NCI-H748 (cell line): Measurements from ENCODE around the gene KRTAP6-3.

ENCODE experiments used
- DNase-seq: peaks from one replicate; lab custom pipeline; 2025; ENCODE audit not compliant: unreplicated experiment; lab: John Stamatoyannopoulos, UW

The KRTAP6-3 gene, protein sequence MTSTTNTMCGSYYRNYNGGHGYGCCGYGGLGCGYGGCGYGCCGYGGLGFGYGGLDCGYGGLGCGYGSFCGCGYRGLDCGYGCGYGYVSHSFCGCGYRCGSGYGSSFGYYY

DNA sequence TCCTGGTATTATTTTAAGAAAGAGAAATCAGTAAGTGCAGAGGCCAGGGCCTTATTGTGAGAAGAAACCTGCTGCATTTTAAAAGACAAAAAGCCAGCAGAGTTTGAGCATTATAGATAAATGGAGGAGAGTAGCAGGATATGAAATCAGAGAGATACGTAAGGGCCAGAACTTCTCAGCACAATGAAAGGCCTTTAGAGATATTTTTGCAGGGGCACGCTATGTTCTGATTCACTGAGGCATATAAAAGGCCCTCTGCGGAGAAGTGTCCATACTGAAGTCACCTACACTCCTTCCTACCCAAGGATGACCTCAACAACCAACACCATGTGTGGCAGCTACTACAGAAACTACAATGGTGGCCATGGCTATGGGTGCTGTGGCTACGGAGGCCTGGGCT is at the start of gene KRTAP6-3:
Gene KRTAP6-3, plus strand, starts transcription at position 301 of the 400 bp plus-strand sequence. Its CDS starts 6 bp downstream, at position 307.
- no peak for DNase-seq

DNA sequence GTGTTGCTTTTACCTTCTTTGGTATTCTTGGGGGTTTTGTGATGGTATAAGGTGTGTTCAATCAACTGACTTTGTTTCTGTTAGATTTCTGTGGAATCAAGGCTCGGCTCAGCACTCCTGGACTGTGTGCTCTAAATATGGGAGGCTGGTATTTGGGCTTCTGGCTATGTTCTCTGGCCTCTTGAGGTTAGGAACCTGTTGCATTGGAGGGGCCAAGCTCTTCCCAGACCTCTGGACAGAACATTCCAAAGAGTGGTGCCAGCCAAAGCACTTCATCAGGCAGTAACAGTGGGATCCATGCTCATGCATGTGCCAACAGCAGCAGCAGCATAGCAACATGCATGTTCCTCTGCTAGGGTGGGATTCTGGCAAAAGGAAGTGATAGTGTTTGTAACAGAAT is 39.5 kb upstream of the KRTAP6-3 start:
- DNase-seq: no peak

DNA sequence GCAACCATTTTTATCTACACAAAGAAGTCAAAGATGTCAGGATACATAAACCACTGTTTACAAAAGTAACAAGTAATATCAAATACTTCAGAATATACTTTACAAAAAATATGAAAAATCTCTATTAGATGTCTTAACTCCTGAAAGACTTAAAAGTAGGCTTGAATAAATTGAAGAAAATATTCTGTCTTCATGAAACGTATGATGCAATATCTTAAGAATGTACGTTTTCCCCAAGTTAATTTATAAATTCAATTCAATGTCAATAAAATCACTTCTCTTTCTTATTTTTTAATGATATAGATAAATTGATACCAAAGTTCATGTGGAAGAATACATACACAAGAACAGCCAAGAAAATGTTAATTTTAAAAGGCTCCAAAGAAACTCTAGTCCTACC is 37.1 kb upstream of the KRTAP6-3 start:
- no peak for DNase-seq

DNA sequence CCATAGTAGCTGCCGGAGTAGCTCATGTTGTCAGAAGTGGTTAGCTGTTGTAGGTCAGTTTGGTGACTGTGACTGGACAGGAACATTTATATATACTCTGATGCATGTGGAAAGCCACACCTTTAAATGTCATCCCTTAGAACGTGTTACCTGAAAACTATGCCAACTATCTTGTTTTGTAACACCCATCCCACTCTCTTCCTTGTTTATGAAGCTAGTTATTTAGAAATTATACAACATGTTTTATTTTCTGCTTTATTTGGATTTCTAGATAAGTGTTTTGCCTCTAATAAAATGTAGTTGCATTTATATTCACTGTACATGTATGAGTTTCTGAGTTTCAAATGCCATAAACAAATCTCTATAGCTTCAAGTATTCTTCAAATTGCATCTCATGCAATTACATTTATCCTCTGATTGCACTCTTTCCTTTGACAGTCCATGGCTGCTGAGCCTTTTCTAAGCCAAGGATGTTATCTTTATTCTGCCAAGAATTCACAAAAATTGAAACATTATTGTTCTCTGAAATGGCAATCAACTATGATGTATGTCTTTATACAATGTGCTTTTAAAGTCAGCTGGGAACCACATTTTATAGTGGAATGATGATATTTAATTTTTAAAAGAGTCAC is 30.9 kb upstream of the KRTAP6-3 start, which contains the start of gene KRTAP19-7:
Gene KRTAP19-7, minus strand, starts transcription at position 51 of the 632 bp plus-strand sequence. Its CDS starts 25 bp downstream, at position 26.
- no peak for DNase-seq

DNA sequence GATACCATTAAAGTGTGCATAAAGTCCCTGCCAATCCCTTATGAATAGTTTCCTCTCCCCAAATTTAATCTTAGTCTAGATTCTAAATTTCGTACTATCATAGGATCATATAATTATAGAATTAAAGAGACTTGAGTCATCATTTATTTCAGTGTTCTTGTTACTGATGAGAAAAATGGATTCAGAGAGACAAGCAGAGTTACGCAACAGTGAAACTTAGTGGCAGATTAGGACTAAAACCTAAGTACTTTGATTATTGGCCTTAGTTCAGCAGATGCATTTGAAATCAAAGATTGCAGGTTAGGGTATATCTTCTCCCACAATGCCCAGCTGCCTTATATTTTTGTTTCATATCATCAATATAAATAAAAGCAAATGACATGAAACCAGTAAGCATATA is 30.3 kb upstream of the KRTAP6-3 start:
- no peak for DNase-seq

DNA sequence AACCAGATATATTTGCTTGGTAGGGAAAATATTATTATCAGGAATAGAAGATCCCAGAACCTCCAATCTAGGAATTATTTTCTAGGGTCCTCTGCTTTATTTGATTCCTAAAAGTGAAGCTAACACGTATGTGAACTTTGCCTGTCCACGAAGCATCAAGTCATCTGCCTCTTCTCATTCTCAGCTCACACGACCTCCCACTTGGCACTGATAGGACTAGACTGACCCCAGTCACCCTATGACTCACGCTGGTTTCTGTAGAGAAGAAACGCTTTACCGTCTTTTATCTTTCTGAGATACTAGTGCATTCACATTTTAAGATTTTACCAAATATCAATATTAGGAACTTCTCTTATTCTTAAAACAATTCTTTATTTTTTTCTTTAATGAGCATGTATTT is 29.2 kb upstream of the KRTAP6-3 start:
- no peak for DNase-seq

DNA sequence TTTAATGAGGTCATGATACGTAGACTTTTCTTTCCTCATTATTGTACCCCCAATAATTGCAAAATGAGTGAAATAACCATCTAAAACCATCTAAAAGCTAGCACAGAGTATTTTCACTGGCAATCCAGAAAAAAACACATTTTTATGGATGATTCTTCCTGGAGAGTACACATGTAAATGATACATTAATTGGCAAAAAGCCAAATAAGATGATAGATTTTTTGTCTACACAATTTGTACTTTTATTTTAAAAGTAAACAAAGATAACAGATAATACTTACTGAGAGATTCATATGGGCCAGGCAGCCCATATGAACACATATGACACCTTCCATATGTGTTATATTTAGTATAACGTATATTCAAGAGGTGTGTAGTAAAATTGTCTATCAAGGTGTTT is 28.6 kb upstream of the KRTAP6-3 start:
- DNase-seq: no peak

DNA sequence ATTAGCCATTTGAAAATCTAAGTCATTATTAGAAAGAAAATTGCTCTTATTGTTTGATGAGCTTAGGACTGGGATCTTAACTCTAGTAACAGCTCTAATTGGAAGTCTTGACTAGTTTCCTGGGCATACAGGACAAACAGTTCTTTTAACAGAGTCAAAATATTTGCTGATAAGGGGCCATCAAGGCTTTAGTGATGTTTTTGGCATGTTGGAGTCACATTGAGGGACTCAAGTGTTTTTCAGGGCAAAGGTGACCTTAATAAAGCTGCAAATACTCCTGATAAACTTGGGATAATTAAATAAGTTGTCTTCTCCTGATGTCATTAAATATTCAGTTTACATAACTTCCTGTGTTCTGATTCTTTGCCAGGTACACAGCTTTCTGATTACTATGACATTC is 24.6 kb upstream of the KRTAP6-3 start:
- no peak for DNase-seq

DNA sequence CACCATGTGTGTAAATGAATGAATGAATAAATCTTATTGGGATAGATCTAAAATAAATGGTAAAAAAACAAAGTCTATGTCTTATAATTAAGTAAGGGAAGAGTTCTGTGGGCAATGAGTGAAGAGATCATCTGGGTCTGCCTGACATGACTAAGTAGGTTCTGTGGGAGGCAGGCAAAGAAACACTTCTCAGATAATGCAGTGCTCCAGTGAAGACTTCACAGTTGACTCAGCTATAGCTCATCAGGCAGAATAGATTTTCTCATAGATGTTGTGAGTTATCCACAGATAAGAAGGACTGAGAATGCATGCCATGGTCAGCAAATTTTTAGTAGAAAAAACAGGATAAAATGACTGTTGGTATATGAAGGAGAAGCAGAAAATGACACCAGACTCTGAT is 14.5 kb upstream of the KRTAP6-3 start:
- no peak for DNase-seq

DNA sequence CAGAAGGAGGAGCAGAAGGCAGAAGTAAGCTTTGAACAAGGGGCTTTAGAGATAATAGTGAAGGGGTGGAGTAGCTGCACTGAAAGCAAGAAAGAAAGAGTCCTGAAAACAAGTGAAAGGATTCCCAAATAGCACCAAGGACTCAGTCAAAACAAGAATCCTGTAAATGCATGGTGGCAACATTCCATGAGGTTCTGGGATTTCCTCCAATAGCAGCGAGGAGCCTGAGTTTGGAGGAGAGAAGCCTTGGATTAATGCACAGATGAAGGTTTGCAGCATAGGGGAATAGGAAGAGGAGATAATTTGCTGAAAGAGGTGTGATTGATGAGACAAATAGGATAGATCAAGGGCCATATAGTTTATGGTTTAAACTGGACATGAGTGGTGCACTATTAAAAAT is 12.9 kb upstream of the KRTAP6-3 start:
- DNase-seq: no peak

DNA sequence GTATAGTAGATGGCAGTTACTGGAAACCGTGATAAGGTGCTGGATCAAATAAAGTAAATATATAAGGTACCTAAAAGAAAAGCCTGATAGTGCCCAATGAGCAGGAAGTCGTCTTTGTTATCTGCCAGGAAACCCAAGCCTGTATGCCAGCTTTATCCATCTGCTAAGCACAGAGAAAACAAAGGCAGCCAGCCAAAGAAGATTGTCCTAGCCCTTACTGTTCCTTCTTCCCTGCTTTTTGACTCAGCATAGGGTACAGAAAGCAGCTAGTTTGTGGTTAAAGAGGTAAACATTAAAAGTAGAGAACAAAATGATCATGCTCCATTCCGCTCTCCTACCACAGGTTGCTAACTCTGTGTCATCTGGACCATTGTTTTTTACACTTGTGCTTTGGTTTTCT is 12.1 kb upstream of the KRTAP6-3 start:
- DNase-seq: no peak

DNA sequence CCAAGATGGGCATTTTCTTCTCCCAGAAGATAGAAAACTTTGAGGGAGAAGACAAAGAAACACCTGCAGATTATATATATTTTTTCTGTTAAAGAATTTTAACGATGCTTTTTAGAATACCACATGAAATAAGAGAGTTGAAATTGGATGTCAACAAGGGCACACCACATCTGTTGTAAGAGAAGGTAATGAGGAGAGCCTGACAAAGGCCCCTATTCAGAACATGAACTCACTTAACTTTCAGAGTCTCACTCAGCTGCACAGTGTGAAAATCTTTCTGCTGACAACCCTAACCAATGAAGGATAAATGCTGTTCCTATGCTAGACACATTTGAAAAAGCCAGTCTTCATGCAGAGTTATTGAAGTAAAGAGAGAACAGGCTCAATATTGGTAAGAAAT is 9.4 kb upstream of the KRTAP6-3 start:
- DNase-seq: no peak

DNA sequence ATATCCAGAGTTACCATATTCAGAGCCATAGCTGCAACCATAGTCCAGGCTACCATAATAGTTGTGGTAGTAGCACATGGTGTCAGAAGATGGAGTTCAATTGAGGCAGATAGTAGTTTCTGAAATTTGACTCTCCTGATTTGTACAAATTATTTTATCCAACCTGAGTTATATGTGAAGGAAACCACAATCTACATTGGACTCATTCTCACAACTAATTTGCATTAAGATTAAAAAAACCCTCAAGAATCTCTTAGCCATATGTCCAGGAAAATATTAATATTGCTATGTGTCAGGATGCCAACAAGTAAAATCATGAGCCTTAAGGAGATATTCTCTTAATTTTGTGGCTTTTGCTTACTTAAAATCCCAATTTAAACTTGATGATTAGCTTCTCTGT is 1.9 kb upstream of the KRTAP6-3 start, which contains the start of gene KRTAP22-2:
Gene KRTAP22-2, minus strand, starts transcription at position 101 of the 400 bp plus-strand sequence.
- no peak for DNase-seq

DNA sequence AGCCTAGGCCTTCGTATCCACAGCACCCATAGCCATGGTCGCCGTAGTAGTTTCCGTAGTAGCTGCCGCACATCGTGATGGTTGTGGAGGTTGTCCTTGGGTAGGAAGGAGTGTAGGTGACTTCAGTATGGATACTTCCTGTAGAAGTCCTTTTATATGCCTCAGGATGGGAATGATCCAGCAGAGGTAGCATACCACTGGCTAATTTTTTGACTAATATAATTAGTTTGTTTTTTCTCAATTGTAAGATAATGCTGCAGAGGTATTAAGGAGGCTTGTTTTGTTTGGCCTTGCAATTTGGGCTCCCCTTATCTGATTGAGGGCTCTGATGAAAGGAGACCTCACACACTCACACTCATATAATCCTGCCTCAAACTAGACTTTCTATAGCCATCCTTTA is 6.6 kb downstream of the KRTAP6-3 start, which contains the start of gene KRTAP6-2:
Gene KRTAP6-2, minus strand, starts transcription at position 101 of the 400 bp plus-strand sequence. Its CDS starts 28 bp downstream, at position 73.
- no peak for DNase-seq

DNA sequence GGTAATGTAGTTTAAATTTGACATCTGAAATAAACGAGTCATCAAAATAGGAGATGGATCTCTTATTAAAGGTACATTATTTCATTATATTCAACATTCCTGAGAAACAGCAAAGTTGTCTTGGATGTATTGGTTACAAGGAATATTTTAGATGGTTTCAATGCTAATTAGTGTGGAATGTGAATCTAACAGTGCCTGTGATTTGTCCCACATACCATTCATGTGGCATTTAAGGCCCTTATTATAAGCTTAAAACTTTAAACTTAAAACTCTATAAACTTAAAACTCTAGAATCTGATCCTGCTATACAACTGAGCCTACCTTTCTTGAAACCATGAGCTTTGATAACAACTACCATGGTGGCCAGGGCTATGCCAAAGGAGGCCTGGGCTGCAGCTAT is 8.5 kb downstream of the KRTAP6-3 start, which contains the start of gene KRTAP22-1:
Gene KRTAP22-1, plus strand, starts transcription at position 301 of the 400 bp plus-strand sequence.
- no peak for DNase-seq

DNA sequence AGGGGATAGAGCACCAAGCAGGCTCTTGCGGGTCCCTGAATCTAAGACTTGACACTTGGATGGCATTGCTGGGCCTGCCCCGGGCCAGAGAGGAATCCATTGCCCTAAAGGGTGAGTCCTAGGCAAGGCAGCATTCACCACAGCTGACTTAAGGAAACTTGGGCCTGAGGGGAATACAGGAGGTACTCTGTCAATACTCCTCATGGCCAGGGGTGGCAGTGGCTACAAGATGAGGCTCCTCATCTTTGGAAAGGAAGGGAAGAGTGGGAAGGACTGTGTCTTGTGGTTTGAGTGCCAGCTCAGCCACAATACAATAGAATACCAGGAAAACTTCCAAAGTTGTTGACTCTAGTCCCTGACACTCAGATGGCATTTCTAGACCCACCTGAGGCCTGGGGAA is 13.7 kb downstream of the KRTAP6-3 start:
- no peak for DNase-seq

DNA sequence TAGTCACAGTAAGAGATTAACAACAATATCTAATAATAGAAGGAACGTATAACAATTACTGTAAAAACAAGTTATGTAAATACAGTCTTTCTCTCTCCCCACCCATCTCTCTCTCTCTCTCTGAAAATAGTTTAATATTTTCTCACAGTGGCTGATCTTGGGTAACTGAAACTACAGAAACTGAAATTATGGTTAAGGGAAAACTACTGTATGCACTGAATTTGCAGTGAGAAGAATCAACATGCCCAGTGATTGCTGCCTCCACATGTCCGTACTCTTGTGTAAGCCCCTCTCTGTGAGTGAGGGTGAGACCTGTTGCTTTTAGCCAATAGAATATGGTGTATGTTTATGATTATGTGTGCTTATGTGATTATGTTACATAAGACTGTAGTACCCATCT is 19.9 kb downstream of the KRTAP6-3 start:
- DNase-seq: no peak

DNA sequence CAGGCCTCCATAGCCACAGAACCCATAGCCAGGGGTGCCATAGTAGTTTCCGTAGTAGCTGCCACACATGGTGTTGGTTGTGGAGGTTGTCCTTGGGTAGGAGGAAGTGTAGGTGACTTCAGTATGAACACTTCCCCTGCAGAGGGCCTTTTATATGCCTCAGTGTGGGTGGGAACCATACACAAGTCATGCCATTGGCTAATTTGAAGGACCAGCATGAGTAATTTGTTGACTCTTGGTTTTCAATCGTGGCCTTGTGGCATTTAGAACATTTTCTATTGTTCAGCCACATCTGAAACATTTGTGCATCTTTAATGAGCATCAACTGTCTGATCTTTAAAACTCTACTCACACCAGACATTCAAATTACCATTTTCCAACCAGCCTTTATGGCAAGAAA is 21.6 kb downstream of the KRTAP6-3 start, which contains the start of gene KRTAP6-1:
Gene KRTAP6-1, minus strand, starts transcription at position 95 of the 400 bp plus-strand sequence. Its CDS starts 26 bp downstream, at position 69.
- no peak for DNase-seq

DNA sequence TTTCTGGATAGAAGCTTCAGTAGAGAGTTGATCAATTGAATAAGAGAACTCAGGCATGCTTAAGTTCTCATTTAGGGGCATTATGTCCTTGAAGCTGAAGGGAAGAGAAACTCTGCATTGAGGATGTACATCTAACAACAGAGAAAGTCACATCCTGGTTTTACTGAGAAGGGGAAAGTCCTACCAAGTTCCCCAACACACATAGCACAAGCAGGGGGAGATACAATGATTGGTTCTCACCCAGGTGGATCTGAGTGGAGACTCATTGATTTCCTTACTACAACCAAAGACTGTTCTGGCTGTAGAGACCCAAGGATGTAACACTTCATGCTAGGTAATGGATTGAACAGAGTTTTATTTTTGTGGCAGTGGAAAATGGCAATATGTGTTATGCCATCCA is 23.0 kb downstream of the KRTAP6-3 start:
- DNase-seq: no peak

DNA sequence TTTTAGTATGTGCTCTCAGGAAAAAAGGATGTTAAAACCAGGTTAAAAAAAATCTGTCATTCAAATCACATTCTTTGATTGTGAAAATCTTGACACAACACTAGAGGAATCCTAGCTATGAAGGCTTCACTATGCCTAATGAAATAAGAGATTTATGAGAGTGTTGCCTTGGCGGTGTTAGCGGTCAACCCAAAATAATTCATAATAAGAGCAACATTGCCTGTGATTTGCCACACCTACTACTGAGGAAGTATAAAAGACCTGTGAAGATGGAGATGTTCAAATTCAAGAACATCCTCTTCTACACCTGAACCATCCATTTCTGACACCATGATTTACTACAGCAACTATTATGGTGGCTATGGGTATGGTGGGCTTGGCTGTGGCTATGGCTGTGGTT is 23.9 kb downstream of the KRTAP6-3 start, which contains the start of gene KRTAP20-1:
Gene KRTAP20-1, plus strand, starts transcription at position 301 of the 400 bp plus-strand sequence. Its CDS starts 30 bp downstream, at position 331.
- DNase-seq: no peak

DNA sequence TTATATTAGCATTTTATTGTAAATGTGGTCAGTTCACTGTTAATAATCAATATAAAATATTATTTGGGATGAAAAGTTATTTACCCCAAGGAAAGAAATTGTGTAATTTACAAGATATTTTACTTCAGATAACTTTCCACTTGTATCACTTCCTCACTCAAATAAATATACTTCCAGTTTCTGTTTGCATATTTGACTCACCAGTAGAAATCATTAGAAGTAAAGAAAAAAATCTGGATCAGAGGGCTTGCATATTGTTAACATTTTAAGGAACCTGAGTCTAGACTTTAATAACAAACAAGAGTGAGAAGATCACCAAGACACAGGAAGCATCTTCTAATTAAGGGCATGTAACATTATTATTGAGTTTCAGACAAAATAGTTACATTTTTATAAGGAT is 27.8 kb downstream of the KRTAP6-3 start:
- no peak for DNase-seq

DNA sequence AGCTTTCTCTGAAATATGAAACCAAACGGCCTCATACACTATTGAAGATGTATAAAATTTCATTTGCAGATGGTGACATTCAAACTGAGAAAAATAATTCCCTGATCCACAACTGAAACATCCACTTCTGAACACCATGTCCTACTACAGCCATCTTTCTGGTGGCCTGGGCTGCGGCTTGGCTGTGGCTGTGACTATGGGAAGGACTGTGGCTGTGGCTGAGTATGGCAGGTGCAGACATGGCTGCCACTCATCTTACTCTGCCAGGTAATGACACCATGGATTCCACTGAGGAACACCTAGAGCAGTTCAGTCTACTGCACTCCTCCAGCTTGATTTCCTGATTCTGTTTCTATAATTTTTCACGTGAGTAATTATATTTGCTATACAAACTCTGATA is 28.3 kb downstream of the KRTAP6-3 start, which contains the start of gene KRTAP20-4:
Gene KRTAP20-4, plus strand, starts transcription at position 106 of the 400 bp plus-strand sequence.
- no peak for DNase-seq
